CD8-positive, alpha-beta memory T cell (primary cell): ENCODE measurements around the gene BNIPL. TPM values are rescaled to one million over a fixed set of nuclear protein-coding genes. Genes with fewer than 3 reads are reported as not detected.

ENCODE experiments used
- CTCF ChIA-PET: fragments of 350-600 bp; sonication (Branson Sonifier 250); formaldehyde crosslinking; loops from one replicate; lab custom pipeline; 2021; ENCODE audit warnings: antibody characterized with exemption; lab: Charles Lee
- POLR2A ChIA-PET: fragments of 350-600 bp; sonication (Branson Sonifier 250); formaldehyde crosslinking; loops from one replicate; lab custom pipeline; 2021; ENCODE audit warnings: antibody characterized with exemption; lab: Charles Lee
- DNase-seq, 5 donors: peaks; one replicate each; pipeline versions ENCODE4 v3.0.0 to v3.0.0-alpha.2; 2020 to 2022; ENCODE audit warnings: mixed read lengths in 1 of 5
- H3K27ac ChIP-seq: one replicate; pipeline ENCODE4 v1.7.0; 2013; ENCODE audit warnings: low read depth, mild to moderate bottlenecking, low read length, moderate library complexity
- H3K27me3 ChIP-seq: 2 replicates; pipeline ENCODE4 v1.7.0; 2013; ENCODE audit warnings: low read length, mild to moderate bottlenecking; ENCODE audit not compliant: insufficient read depth, poor library complexity, severe bottlenecking
- H3K36me3 ChIP-seq: 2 replicates; pipeline ENCODE4 v1.7.0; 2013; ENCODE audit warnings: mild to moderate bottlenecking, low read length, moderate library complexity; ENCODE audit not compliant: insufficient read depth
- H3K4me1 ChIP-seq: 2 replicates; pipeline ENCODE4 v1.7.0; 2013; ENCODE audit warnings: mild to moderate bottlenecking, low read length, moderate library complexity; ENCODE audit not compliant: insufficient read depth
- H3K4me3 ChIP-seq: 2 replicates; pipeline ENCODE4 v1.7.0; 2013; ENCODE audit warnings: mild to moderate bottlenecking, low read length
- H3K9me3 ChIP-seq: 2 replicates; pipeline ENCODE4 v1.7.0; 2013; ENCODE audit warnings: mild to moderate bottlenecking, low read length
- H3K27ac Mint-ChIP-seq, 8 donors: one replicate each; pipeline ENCODE4 v1.8.0; 2020 to 2021; ENCODE audit warnings: mixed read lengths in 8 of 8, mild to moderate bottlenecking in 6 of 8, inconsistent platforms in 3 of 8, moderate library complexity in 3 of 8
- H3K27me3 Mint-ChIP-seq, 2 donors: one replicate each; pipeline ENCODE4 v1.8.0; 2020 to 2021; ENCODE audit warnings: mixed read lengths in 2 of 2, mild to moderate bottlenecking in 1 of 2, moderate library complexity in 1 of 2
- H3K36me3 Mint-ChIP-seq, 3 donors: one replicate each; pipeline ENCODE4 v1.8.0; 2020 to 2021; ENCODE audit warnings: mixed read lengths in 3 of 3, inconsistent platforms in 1 of 3, mild to moderate bottlenecking in 1 of 3
- H3K4me1 Mint-ChIP-seq, 3 donors: one replicate each; pipeline ENCODE4 v1.8.0; 2020 to 2021; ENCODE audit warnings: mixed read lengths in 3 of 3, inconsistent platforms in 1 of 3, mild to moderate bottlenecking in 1 of 3
- H3K4me3 Mint-ChIP-seq, 7 donors: one replicate each; pipeline ENCODE4 v1.8.0; 2020 to 2021; ENCODE audit warnings: mixed read lengths in 7 of 7, mild to moderate bottlenecking in 6 of 7, moderate library complexity in 4 of 7, inconsistent platforms in 2 of 7
- H3K9me3 Mint-ChIP-seq, 5 donors: one replicate each; pipeline ENCODE4 v1.8.0; 2020 to 2022; ENCODE audit warnings: mixed read lengths in 5 of 5, mild to moderate bottlenecking in 3 of 5, moderate library complexity in 2 of 5, inconsistent platforms in 1 of 5
- polyA plus RNA-seq: library from polyadenylated mRNA; unstranded; fragments of 300-500 nt; fragmentation: Illumina TruSeq; gene quantifications from one replicate; pipeline ENCODE4 v1.2.3, GENCODE V29; 2021
- total RNA-seq, 2 experiments: library from RNA; stranded (reverse); gene quantifications; one replicate each; pipeline ENCODE4 v1.2.3, GENCODE V29; 2021

The BNIPL gene, protein sequence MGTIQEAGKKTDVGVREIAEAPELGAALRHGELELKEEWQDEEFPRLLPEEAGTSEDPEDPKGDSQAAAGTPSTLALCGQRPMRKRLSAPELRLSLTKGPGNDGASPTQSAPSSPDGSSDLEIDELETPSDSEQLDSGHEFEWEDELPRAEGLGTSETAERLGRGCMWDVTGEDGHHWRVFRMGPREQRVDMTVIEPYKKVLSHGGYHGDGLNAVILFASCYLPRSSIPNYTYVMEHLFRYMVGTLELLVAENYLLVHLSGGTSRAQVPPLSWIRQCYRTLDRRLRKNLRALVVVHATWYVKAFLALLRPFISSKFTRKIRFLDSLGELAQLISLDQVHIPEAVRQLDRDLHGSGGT
- total RNA-seq (1 to 10 TPM in 1 of 2 experiments, under 1 TPM in 1; 0.75 to 1.3 TPM), polyA plus RNA-seq (0.08 TPM)

DNA sequence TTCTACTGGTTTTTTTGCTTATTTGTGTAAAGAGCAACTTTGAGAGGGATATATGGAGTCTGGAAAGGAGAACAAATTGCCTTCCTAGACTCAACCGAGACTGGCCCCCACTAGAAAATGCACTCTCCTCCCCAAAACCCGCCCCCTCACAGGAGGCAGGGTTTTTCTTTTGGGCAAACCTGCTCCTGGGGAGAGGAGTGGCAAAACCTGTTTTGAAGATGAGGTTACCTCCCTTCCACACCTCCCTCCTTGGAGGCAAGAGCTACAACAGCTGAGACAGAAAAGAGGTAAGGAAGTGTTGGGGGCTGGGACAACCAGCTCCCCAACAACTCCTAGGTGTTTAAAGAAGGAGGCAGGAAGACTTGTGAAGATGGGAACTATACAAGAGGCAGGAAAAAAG lies at the start of gene BNIPL:
Gene BNIPL, plus strand, starts transcription at position 231 of the 400 bp plus-strand sequence. Its CDS starts 140 bp downstream, at position 371.
- H3K27ac ChIP-seq: no peak within 1 kb of the TSS
- ChIA-PET POLR2A (interaction anchor here (0.7 kb wide), 1 partner anchor 33 kb away, joined by 6 read pairs; no protein-coding TSS in a partner anchor), CTCF (interaction anchor here (1.2 to 2.0 kb wide), 2 partner anchors 11 to 23 kb away, joined by 4 to 6 read pairs; partner anchors contain the start of genes CDC42SE1 and MLLT11)
- Mint-ChIP-seq H3K36me3 (peaks cover 0 to 26% (median 13%) of the 10 kb centered on the region in 3 donors), H3K4me1 (peaks cover 0 to 6% (median 4%) of the 10 kb centered on the region in 3 donors), H3K4me3 (no peak within 1 kb of the TSS), H3K27me3 (no peaks in the 10 kb centered on the region), H3K27ac (peak within 1 kb of the TSS in 6 of 8 donors; percentile 59 to 90 (median 76)), H3K9me3 (no peaks in the 10 kb centered on the region)
- H3K27me3 ChIP-seq: no peaks in the 10 kb centered on the region
- no peak within 1 kb of the TSS for H3K4me3 ChIP-seq
- H3K9me3 ChIP-seq: no peaks in the 10 kb centered on the region
- no peaks in the 10 kb centered on the region for H3K4me1 ChIP-seq
- H3K36me3 ChIP-seq: peaks cover 12% of the 10 kb centered on the region
- DNase-seq: no peak

DNA sequence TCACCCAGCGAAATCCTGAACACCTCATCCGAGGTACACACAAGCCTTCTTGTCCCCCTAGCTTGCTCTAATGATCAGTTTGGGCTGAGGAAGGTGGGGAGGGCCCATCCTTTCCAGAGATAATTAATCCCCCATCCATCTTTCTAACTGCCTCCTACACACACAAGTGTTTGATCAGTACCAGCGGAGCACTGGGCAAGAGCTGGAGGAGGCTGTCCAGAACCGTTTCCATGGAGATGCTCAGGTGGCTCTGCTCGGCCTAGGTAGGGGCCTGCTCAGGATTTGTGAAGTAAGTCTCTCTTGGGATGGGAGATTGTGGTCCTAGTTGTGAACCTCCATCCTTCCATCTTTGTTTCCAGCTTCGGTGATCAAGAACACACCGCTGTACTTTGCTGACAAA lies 48.5 kb upstream of the BNIPL start:
- no peak overlapping the region for H3K27ac ChIP-seq
- H3K9me3 ChIP-seq: no peaks in the 10 kb centered on the region
- H3K36me3 ChIP-seq: no peaks in the 10 kb centered on the region
- no peaks in the 10 kb centered on the region for H3K4me1 ChIP-seq
- H3K36me3 Mint-ChIP-seq: no peaks in the 10 kb centered on the region
- no peaks in the 10 kb centered on the region for H3K9me3 Mint-ChIP-seq
- no peak overlapping the region for H3K4me3 Mint-ChIP-seq
- no peaks in the 10 kb centered on the region for H3K27me3 Mint-ChIP-seq
- no peak overlapping the region for H3K4me3 ChIP-seq
- H3K4me1 Mint-ChIP-seq: no peaks in the 10 kb centered on the region
- H3K27ac Mint-ChIP-seq: peak overlapping the region in 1 of 8 donors; percentile 20
- POLR2A ChIA-PET: interaction anchor here (0.7 kb wide), 1 partner anchor 421 kb away, joined by 4 read pairs; no protein-coding TSS in a partner anchor
- CTCF ChIA-PET: interaction anchor here (3.4 kb wide), 1 partner anchor 8 kb away, joined by 14 read pairs; no protein-coding TSS in a partner anchor
- no peak for DNase-seq
- no peaks in the 10 kb centered on the region for H3K27me3 ChIP-seq

DNA sequence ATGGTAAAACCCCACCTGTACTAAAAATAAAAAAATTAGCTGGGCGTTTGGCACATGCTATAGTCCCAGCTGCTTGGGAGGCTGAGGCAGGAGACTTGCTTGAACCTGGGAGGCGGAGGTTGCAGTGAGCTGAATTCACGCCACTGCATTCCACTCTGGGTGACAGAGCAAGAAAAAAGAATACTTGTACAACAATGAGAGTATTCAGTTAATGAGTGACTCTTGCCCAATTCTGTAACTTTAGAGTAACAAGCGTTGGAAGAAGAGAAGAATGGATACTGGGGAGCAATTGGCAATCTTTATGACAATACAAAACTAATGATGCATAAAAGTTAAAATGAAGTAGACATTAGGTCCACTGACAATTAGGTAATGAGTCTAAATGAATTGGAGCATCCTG lies 43.8 kb upstream of the BNIPL start:
- Mint-ChIP-seq H3K27ac (no peak overlapping the region), H3K4me1 (peaks cover 5 to 7% (median 6%) of the 10 kb centered on the region in 3 donors), H3K9me3 (no peaks in the 10 kb centered on the region), H3K4me3 (no peak overlapping the region), H3K36me3 (peaks cover 0 to 3% (median 2%) of the 10 kb centered on the region in 3 donors), H3K27me3 (no peaks in the 10 kb centered on the region)
- Histone ChIP-seq H3K36me3 (no peaks in the 10 kb centered on the region), H3K9me3 (no peaks in the 10 kb centered on the region), H3K27ac (no peak overlapping the region), H3K4me1 (peaks cover 5% of the 10 kb centered on the region), H3K27me3 (no peaks in the 10 kb centered on the region), H3K4me3 (no peak overlapping the region)
- ChIA-PET POLR2A (no interaction called here), CTCF (no interaction called here)
- DNase-seq: no peak

DNA sequence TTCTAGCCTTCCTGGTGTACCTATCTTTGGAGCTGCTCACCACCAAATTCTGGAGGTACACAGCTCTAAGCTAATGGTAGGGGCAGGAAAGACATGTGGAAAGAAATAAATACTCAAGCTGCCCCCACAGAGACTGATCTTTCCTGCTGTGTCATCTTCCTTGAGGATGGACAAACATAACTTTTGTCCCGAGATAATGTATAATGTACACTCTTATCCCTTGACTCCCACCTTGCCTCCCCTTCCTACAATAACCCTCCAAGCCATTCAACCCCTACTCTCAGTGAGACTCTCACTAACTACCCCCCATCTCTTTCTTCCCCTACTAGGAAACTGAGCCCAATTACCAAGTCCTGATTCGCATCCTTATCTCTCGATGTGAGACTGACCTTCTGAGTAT lies 42.1 kb upstream of the BNIPL start:
- no peak overlapping the region for H3K27ac Mint-ChIP-seq
- POLR2A ChIA-PET: no interaction called here

DNA sequence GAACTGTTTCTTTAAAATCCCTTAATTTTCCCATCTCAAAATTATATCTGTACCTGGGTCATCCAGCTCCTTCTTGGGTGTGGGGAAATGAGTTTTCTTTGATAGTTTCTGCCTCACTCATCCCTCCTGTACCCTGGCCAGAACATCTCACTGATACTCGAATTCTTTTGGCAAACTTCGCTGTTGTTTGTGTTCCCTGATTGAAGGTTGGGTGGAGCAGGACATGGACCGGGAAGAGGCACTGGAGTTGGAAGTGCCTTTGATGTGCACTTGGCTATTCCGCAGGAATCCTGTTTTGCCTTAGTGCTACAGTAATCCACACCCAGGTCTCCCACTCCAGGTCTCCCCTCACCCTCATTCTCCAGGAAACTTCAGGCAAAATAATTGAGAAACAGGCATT lies 40.9 kb upstream of the BNIPL start:
- Mint-ChIP-seq H3K4me1 (peaks cover 5 to 7% (median 6%) of the 10 kb centered on the region in 3 donors), H3K9me3 (no peaks in the 10 kb centered on the region), H3K27me3 (peaks cover 2 to 5% of the 10 kb centered on the region in 2 donors), H3K4me3 (peak overlapping the region in 1 of 7 donors; percentile 67), H3K36me3 (peaks cover 0 to 3% (median 2%) of the 10 kb centered on the region in 3 donors), H3K27ac (peak overlapping the region in 3 of 8 donors; percentile 22 to 76 (median 47))
- peaks cover 22% of the 10 kb centered on the region for H3K36me3 ChIP-seq
- H3K9me3 ChIP-seq: no peaks in the 10 kb centered on the region
- peaks cover 20% of the 10 kb centered on the region for H3K4me1 ChIP-seq
- DNase-seq: no peak
- CTCF ChIA-PET: interaction anchor here (0.6 to 5.4 kb wide), 16 partner anchors 9 to 741 kb away, joined by 3 to 46 read pairs (median 5); partner anchors contain the start of genes ANXA9, C1orf56 and MINDY1
- H3K27ac ChIP-seq: no peak overlapping the region
- POLR2A ChIA-PET: no interaction called here
- H3K27me3 ChIP-seq: no peaks in the 10 kb centered on the region
- H3K4me3 ChIP-seq: no peak overlapping the region

More for the DNA sequence above, 42.1 kb upstream of the BNIPL start:
- Mint-ChIP-seq H3K4me1 (peaks cover 5 to 7% (median 6%) of the 10 kb centered on the region in 3 donors), H3K4me3 (no peak overlapping the region), H3K27me3 (peaks cover 2 to 3% of the 10 kb centered on the region in 2 donors), H3K9me3 (no peaks in the 10 kb centered on the region), H3K36me3 (peaks cover 0 to 3% (median 2%) of the 10 kb centered on the region in 3 donors)
- CTCF ChIA-PET: interaction anchor here (1.6 to 5.4 kb wide), 5 partner anchors 12 to 739 kb away, joined by 3 to 46 read pairs (median 9); partner anchors contain the start of genes ANXA9, C1orf56 and MINDY1
- peaks cover 10% of the 10 kb centered on the region for H3K36me3 ChIP-seq
- no peak for DNase-seq
- peaks cover 8% of the 10 kb centered on the region for H3K4me1 ChIP-seq
- H3K4me3 ChIP-seq: no peak overlapping the region
- no peaks in the 10 kb centered on the region for H3K9me3 ChIP-seq
- H3K27ac ChIP-seq: no peak overlapping the region
- H3K27me3 ChIP-seq: no peaks in the 10 kb centered on the region

DNA sequence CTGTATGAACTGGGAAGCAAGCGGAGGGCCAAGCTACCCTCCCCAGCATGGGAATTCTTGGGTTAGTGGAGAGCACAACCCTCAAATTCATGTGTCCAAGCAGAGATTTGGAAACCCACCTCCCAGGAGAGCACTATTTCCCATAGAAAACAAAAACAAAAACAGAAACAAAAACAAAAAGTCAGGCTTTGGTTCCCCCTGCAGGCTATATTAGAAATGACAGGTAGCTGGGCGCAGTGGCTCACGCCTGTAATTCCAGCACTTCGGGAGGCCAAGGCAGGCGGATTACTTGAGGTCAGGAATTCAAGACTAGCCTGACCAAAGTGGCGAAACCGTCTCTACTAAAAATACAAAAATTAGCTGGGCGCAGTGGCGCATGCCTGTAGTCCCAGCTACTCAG lies 40.5 kb upstream of the BNIPL start:
- peak overlapping the region in 5 of 8 donors; percentile 22 to 93 (median 63) for H3K27ac Mint-ChIP-seq
- peaks cover 24% of the 10 kb centered on the region for H3K4me1 ChIP-seq
- no peaks in the 10 kb centered on the region for H3K27me3 ChIP-seq
- peaks cover 2 to 8% of the 10 kb centered on the region in 2 donors for H3K27me3 Mint-ChIP-seq
- H3K4me3 Mint-ChIP-seq: peak overlapping the region in 1 of 7 donors; percentile 67
- ChIA-PET CTCF (interaction anchor here (0.7 to 5.4 kb wide), 16 partner anchors 10 to 740 kb away, joined by 3 to 46 read pairs (median 5); partner anchors contain the start of genes ANXA9, C1orf56 and MINDY1), POLR2A (interaction anchor here (0.8 kb wide), 1 partner anchor 52 kb away, joined by 9 read pairs; the partner anchor contains the start of gene C1orf56)
- H3K9me3 ChIP-seq: no peaks in the 10 kb centered on the region
- H3K4me1 Mint-ChIP-seq: peaks cover 5 to 7% (median 6%) of the 10 kb centered on the region in 3 donors
- H3K36me3 Mint-ChIP-seq: peaks cover 0 to 4% (median 3%) of the 10 kb centered on the region in 3 donors
- DNase-seq: peak in 2 of 5 donors; percentile 23 to 40
- no peak overlapping the region for H3K4me3 ChIP-seq
- H3K9me3 Mint-ChIP-seq: no peaks in the 10 kb centered on the region
- peaks cover 22% of the 10 kb centered on the region for H3K36me3 ChIP-seq
- no peak overlapping the region for H3K27ac ChIP-seq

DNA sequence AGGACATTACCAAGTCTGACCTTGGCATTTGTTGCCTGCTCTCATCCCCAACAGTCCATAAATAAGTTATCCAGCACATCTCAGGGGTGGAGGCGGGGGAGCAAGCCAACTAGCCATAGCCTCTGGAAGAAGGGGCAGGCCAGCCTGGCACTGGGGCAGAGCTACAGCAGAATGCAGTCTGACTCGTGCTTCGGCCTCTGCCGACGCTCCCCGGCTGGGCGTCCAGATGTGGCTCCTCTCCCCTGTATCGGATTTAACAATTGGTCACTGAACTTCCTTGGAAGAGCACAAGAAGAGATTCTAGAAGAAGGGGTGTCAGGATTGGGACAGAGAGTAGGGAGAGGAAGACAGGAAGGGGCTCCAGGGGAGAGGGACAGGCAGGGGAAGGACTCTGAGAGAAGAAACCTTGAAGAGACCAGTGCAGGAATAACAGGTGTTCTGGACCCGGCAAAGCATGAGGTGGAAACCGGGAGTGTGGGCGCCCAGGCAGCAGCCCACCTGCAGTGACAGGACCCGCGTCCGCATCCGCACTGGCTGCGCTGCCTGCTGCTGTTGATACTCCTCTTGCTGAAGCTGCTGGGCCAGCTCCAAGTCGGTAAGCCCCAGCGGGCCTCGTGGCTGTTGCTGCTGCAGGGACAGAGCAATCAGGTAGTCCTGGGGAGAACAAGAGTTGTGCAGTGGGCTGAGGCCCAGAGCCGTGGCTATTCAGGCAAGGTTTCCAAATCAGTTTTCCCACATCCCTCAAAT lies 39.1 kb upstream of the BNIPL start:
- ChIA-PET POLR2A (no interaction called here), CTCF (interaction anchor here (0.6 to 5.4 kb wide), 7 partner anchors 9 to 741 kb away, joined by 3 to 46 read pairs (median 9); partner anchors contain the start of genes ANXA9, C1orf56, CDC42SE1 and MINDY1)
- Mint-ChIP-seq H3K36me3 (peaks cover 0 to 5% (median 3%) of the 10 kb centered on the region in 3 donors), H3K4me3 (no peak overlapping the region), H3K27ac (peak overlapping the region in 1 of 8 donors; percentile 58), H3K9me3 (no peaks in the 10 kb centered on the region), H3K4me1 (peaks cover 5 to 15% (median 14%) of the 10 kb centered on the region in 3 donors), H3K27me3 (peaks cover 2 to 8% of the 10 kb centered on the region in 2 donors)
- Histone ChIP-seq H3K27me3 (no peaks in the 10 kb centered on the region), H3K27ac (no peak overlapping the region), H3K4me3 (no peak overlapping the region), H3K9me3 (no peaks in the 10 kb centered on the region), H3K36me3 (peaks cover 25% of the 10 kb centered on the region), H3K4me1 (peaks cover 38% of the 10 kb centered on the region)
- DNase-seq: no peak
